ENCODE data around the gene APCDD1L. TPM values are rescaled to one million over a fixed set of nuclear protein-coding genes. Genes with fewer than 3 reads are reported as not detected.
"Not testable (repeated sequence)": the region's sequence is repeated elsewhere in the genome, so short reads cannot be mapped to it uniquely, and the experiment has no call there.

The APCDD1L gene
- total and polyA plus RNA-seq, 4 donors, result 0.11 to 0.32 (median 0.20) TPM; not detected in 1

GRCh38 chr20:58435237-58435636 is 80.0 kb downstream of the APCDD1L start:
- no peaks in the 10 kb centered on the region for H3K27me3 ChIP-seq (ENCODE audit: control insufficient read depth, insufficient read depth, low read length)
- peaks cover 3% of the 10 kb centered on the region for H3K36me3 ChIP-seq (ENCODE audit: control insufficient read depth, insufficient read depth, low read length)
- WGBS (ENCODE audit: insufficient coverage), result 98% methylated on average over 5 of the region's 6 CpGs
- H3K4me1 ChIP-seq (ENCODE audit: control insufficient read depth, insufficient read depth, low read length), result no peaks in the 10 kb centered on the region
- no peak for DNase-seq (ENCODE audit: low read depth in 4 of 6, low spot score in 6 of 6)
- H3K4me3 ChIP-seq (ENCODE audit: low read depth, low read length), result no peak overlapping the region
- H3K27ac ChIP-seq (ENCODE audit: low read depth, low read length), result no peak overlapping the region
- H3K9me3 ChIP-seq (ENCODE audit: control insufficient read depth, insufficient read depth, low read length), result no peaks in the 10 kb centered on the region

- Histone ChIP-seq H3K36me3 (ENCODE audit: control insufficient read depth, insufficient read depth, low read length) (peaks cover 3% of the 10 kb centered on the region), H3K4me1 (ENCODE audit: control insufficient read depth, insufficient read depth, low read length) (no peaks in the 10 kb centered on the region), H3K4me3 (ENCODE audit: low read depth, low read length) (no peak overlapping the region), H3K27me3 (ENCODE audit: control insufficient read depth, insufficient read depth, low read length) (no peaks in the 10 kb centered on the region), H3K27ac (ENCODE audit: low read depth, low read length) (no peak overlapping the region), H3K9me3 (ENCODE audit: control insufficient read depth, insufficient read depth, low read length) (no peaks in the 10 kb centered on the region)
- DNase-seq (ENCODE audit: low read depth in 4 of 6, low spot score in 6 of 6), result no peak
- WGBS (ENCODE audit: insufficient coverage), result 76% methylated on average over 2 of the region's 5 CpGs
These were observed 80.9 kb downstream of the APCDD1L start for GRCh38 chr20:58434326-58434725.

- no peak for DNase-seq (ENCODE audit: low read depth in 4 of 6, low spot score in 6 of 6)
- Histone ChIP-seq H3K27me3 (ENCODE audit: control insufficient read depth, insufficient read depth, low read length) (no peaks in the 10 kb centered on the region), H3K27ac (ENCODE audit: low read depth, low read length) (no peak overlapping the region), H3K4me1 (ENCODE audit: control insufficient read depth, insufficient read depth, low read length) (no peaks in the 10 kb centered on the region), H3K36me3 (ENCODE audit: control insufficient read depth, insufficient read depth, low read length) (peaks cover 3% of the 10 kb centered on the region), H3K4me3 (ENCODE audit: low read depth, low read length) (no peak overlapping the region), H3K9me3 (ENCODE audit: control insufficient read depth, insufficient read depth, low read length) (no peaks in the 10 kb centered on the region)
- WGBS (ENCODE audit: insufficient coverage), result no CpG with 5 or more reads among the region's 1 CpG
These were observed 81.4 kb downstream of the APCDD1L start for GRCh38 chr20:58433759-58434158.

- whole genome bisulfite sequencing (ENCODE audit: insufficient coverage), result 94% methylated on average over 2 of the region's 2 CpGs
These were observed 82.1 kb downstream of the APCDD1L start for GRCh38 chr20:58433029-58433647.

GRCh38 chr20:58432186-58432954 is 82.8 kb downstream of the APCDD1L start:
- Histone ChIP-seq H3K27ac (ENCODE audit: low read depth, low read length) (no peak overlapping the region), H3K27me3 (ENCODE audit: control insufficient read depth, insufficient read depth, low read length) (no peaks in the 10 kb centered on the region), H3K9me3 (ENCODE audit: control insufficient read depth, insufficient read depth, low read length) (no peaks in the 10 kb centered on the region), H3K4me1 (ENCODE audit: control insufficient read depth, insufficient read depth, low read length) (no peaks in the 10 kb centered on the region), H3K4me3 (ENCODE audit: low read depth, low read length) (no peak overlapping the region), H3K36me3 (ENCODE audit: control insufficient read depth, insufficient read depth, low read length) (peaks cover 3% of the 10 kb centered on the region)
- no peak for DNase-seq (ENCODE audit: low read depth in 4 of 6, low spot score in 6 of 6)
- 82% methylated on average over 1 of the region's 3 CpGs for WGBS (ENCODE audit: insufficient coverage)

More at GRCh38 chr20:58433029-58433647, 82.1 kb downstream of the APCDD1L start:
- no peaks in the 10 kb centered on the region for H3K4me1 ChIP-seq (ENCODE audit: control insufficient read depth, insufficient read depth, low read length)
- no peak for DNase-seq (ENCODE audit: low read depth in 4 of 6, low spot score in 6 of 6)
- no peak overlapping the region for H3K4me3 ChIP-seq (ENCODE audit: low read depth, low read length)
- peaks cover 3% of the 10 kb centered on the region for H3K36me3 ChIP-seq (ENCODE audit: control insufficient read depth, insufficient read depth, low read length)
- H3K9me3 ChIP-seq (ENCODE audit: control insufficient read depth, insufficient read depth, low read length), result no peaks in the 10 kb centered on the region
- no peaks in the 10 kb centered on the region for H3K27me3 ChIP-seq (ENCODE audit: control insufficient read depth, insufficient read depth, low read length)
- H3K27ac ChIP-seq (ENCODE audit: low read depth, low read length), result no peak overlapping the region

- no peaks in the 10 kb centered on the region for H3K27me3 ChIP-seq (ENCODE audit: control insufficient read depth, insufficient read depth, low read length)
- WGBS (ENCODE audit: insufficient coverage), result 100% methylated on average over 1 of the region's 2 CpGs
- H3K27ac ChIP-seq (ENCODE audit: low read depth, low read length), result no peak overlapping the region
- no peaks in the 10 kb centered on the region for H3K4me1 ChIP-seq (ENCODE audit: control insufficient read depth, insufficient read depth, low read length)
- DNase-seq (ENCODE audit: low read depth in 4 of 6, low spot score in 6 of 6), result no peak
- H3K9me3 ChIP-seq (ENCODE audit: control insufficient read depth, insufficient read depth, low read length), result no peaks in the 10 kb centered on the region
- peaks cover 3% of the 10 kb centered on the region for H3K36me3 ChIP-seq (ENCODE audit: control insufficient read depth, insufficient read depth, low read length)
- no peak overlapping the region for H3K4me3 ChIP-seq (ENCODE audit: low read depth, low read length)
These were observed 84.1 kb downstream of the APCDD1L start for GRCh38 chr20:58431134-58431533.

GRCh38 chr20:58429303-58429702 is 85.9 kb downstream of the APCDD1L start:
- 93% methylated on average over 5 of the region's 7 CpGs for WGBS (ENCODE audit: insufficient coverage)
- no peak overlapping the region for H3K27ac ChIP-seq (ENCODE audit: low read depth, low read length)
- H3K4me1 ChIP-seq (ENCODE audit: control insufficient read depth, insufficient read depth, low read length), result peaks cover 3% of the 10 kb centered on the region
- no peaks in the 10 kb centered on the region for H3K9me3 ChIP-seq (ENCODE audit: control insufficient read depth, insufficient read depth, low read length)
- H3K36me3 ChIP-seq (ENCODE audit: control insufficient read depth, insufficient read depth, low read length), result no peaks in the 10 kb centered on the region
- no peak overlapping the region for H3K4me3 ChIP-seq (ENCODE audit: low read depth, low read length)
- DNase-seq (ENCODE audit: low read depth in 4 of 6, low spot score in 6 of 6), result no peak
- H3K27me3 ChIP-seq (ENCODE audit: control insufficient read depth, insufficient read depth, low read length), result no peaks in the 10 kb centered on the region

GRCh38 chr20:58428364-58428763 is 86.8 kb downstream of the APCDD1L start:
- Histone ChIP-seq H3K4me3 (ENCODE audit: low read depth, low read length) (no peak overlapping the region), H3K27me3 (ENCODE audit: control insufficient read depth, insufficient read depth, low read length) (no peaks in the 10 kb centered on the region), H3K4me1 (ENCODE audit: control insufficient read depth, insufficient read depth, low read length) (peaks cover 3% of the 10 kb centered on the region), H3K9me3 (ENCODE audit: control insufficient read depth, insufficient read depth, low read length) (no peaks in the 10 kb centered on the region), H3K27ac (ENCODE audit: low read depth, low read length) (no peak overlapping the region), H3K36me3 (ENCODE audit: control insufficient read depth, insufficient read depth, low read length) (no peaks in the 10 kb centered on the region)
- DNase-seq (ENCODE audit: low read depth in 4 of 6, low spot score in 6 of 6), result no peak
- 100% methylated on average over 1 of the region's 2 CpGs for WGBS (ENCODE audit: insufficient coverage)

GRCh38 chr20:58427571-58427970 is 87.6 kb downstream of the APCDD1L start:
- not testable (repeated sequence) for H3K36me3 ChIP-seq (ENCODE audit: control insufficient read depth, insufficient read depth, low read length)
- 100% methylated on average over 2 of the region's 3 CpGs for WGBS (ENCODE audit: insufficient coverage)

More at GRCh38 chr20:58427571-58427970, 87.6 kb downstream of the APCDD1L start:
- not testable (repeated sequence) for H3K4me3 ChIP-seq (ENCODE audit: low read depth, low read length); H3K9me3 ChIP-seq (ENCODE audit: control insufficient read depth, insufficient read depth, low read length); H3K4me1 ChIP-seq (ENCODE audit: control insufficient read depth, insufficient read depth, low read length); DNase-seq (ENCODE audit: low read depth in 4 of 6, low spot score in 6 of 6); H3K27ac ChIP-seq (ENCODE audit: low read depth, low read length); H3K27me3 ChIP-seq (ENCODE audit: control insufficient read depth, insufficient read depth, low read length)

Data from spinal cord (tissue), 10 donors.